ENCODE results near the gene STXBP1.

Gene STXBP1

DNA sequence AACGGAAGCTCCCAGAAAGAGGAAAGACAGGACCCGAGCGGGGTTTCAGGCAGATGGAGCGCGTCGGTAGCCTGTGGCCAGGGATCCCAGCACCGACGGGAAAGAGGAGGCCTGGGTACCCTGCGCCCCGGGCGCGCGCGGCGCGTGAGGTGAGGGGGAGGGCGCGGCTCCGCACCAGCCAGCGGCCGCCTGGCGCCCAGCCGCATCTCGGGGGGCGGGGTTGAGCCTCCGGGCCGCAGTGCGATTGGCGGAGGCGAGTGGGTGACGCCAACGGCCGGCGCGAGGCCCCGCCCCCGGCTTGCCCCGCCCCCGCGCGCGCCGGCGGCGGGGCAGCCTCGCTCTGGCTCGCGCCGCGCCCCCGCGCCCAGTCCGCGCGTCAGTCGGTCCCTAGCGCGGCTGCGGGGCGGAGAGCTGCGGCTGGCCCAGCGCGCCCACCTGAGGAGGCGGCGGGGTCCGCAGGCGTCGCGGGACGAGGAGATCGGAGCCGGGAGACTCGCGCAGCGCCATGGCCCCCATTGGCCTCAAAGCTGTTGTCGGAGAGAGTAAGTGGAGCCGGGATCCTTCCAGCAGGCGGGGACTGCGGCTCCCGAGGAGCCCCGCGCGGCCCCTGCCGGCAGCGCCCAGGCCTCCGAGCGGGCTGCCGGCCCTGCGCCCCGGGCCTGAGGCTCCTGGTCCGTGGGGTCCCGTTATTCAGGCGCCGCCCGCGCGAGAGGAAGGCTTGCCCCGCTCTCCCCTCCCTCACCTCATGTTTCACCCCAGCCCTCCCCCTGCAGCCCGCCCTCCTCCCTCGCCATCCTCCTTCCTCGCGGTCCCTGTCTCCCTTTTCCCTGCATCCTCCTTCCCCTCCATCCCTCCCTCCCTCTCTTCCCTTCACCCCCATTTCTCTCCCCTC is at the start of gene STXBP1:
TSS of gene STXBP1 (plus strand) at position 379 of the 892 bp plus-strand sequence. CDS start at position 506, 127 bp downstream.
- Histone ChIP-seq H3K9me3 (ENCODE audit: severe bottlenecking) (no peaks in the 10 kb centered on the region), H3K4me3 (ENCODE audit: low read depth, low read length) (peak within 1 kb of the TSS; percentile 85), H3K27ac (peak within 1 kb of the TSS; percentile 85), H3K36me3 (peaks cover 14% of the 10 kb centered on the region), H3K27me3 (ENCODE audit: insufficient read depth, low read depth, severe bottlenecking) (no peaks in the 10 kb centered on the region)
- TF ChIP-seq, protein P1, sequence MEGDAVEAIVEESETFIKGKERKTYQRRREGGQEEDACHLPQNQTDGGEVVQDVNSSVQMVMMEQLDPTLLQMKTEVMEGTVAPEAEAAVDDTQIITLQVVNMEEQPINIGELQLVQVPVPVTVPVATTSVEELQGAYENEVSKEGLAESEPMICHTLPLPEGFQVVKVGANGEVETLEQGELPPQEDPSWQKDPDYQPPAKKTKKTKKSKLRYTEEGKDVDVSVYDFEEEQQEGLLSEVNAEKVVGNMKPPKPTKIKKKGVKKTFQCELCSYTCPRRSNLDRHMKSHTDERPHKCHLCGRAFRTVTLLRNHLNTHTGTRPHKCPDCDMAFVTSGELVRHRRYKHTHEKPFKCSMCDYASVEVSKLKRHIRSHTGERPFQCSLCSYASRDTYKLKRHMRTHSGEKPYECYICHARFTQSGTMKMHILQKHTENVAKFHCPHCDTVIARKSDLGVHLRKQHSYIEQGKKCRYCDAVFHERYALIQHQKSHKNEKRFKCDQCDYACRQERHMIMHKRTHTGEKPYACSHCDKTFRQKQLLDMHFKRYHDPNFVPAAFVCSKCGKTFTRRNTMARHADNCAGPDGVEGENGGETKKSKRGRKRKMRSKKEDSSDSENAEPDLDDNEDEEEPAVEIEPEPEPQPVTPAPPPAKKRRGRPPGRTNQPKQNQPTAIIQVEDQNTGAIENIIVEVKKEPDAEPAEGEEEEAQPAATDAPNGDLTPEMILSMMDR (IDR thresholded peaks at IDR 0.05; ENCODE audit: low read depth, low read length), result peak; percentile 37; the same call in 1 of the 2 replicates
- peak; percentile 94 for DNase-seq

DNA sequence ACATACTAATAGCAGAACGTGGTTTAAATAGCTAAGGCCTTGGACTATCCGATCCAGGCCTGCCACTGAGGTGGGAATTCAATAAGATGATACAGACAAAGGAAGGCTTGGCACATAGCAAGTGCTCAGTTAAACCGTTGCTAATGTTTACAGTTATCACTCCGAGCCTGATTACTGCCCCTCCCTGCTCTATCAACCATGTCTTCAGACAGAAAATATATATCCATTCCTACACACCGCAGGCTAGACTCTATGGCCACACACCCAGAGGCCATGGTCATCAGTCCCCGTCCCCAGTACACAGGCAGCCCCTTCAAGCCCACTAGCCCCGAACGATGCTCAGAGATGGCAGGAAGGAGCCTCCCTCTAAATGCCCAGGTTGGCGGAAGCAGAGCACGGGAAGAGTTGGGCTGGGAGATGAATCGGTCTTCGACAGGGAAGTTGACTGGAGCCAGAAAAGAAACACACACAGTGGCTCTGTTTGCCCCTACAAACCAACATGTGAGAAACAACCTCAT is 49.7 kb upstream of the STXBP1 start:
- Histone ChIP-seq H3K4me3 (ENCODE audit: low read depth, low read length) (no peak overlapping the region), H3K27me3 (ENCODE audit: insufficient read depth, low read depth, severe bottlenecking) (no peaks in the 10 kb centered on the region), H3K9me3 (ENCODE audit: severe bottlenecking) (no peaks in the 10 kb centered on the region), H3K27ac (no peak overlapping the region), H3K36me3 (peaks cover 45% of the 10 kb centered on the region)
- DNase-seq, result no peak
- TF ChIP-seq, protein P1 (IDR thresholded peaks at IDR 0.05; ENCODE audit: low read depth, low read length), result no peak

- H3K36me3 ChIP-seq, result peaks cover 45% of the 10 kb centered on the region
- no peak overlapping the region for H3K27ac ChIP-seq
- TF ChIP-seq, protein P1 (IDR thresholded peaks at IDR 0.05; ENCODE audit: low read depth, low read length), result no peak
- H3K27me3 ChIP-seq (ENCODE audit: insufficient read depth, low read depth, severe bottlenecking), result no peaks in the 10 kb centered on the region
- DNase-seq, result no peak
- H3K9me3 ChIP-seq (ENCODE audit: severe bottlenecking), result no peaks in the 10 kb centered on the region
- no peak overlapping the region for H3K4me3 ChIP-seq (ENCODE audit: low read depth, low read length)
These were observed 49.2 kb upstream of the STXBP1 start for GRCh38 chr9:127562841-127563401.

GRCh38 chr9:127563579-127563978 is 48.5 kb upstream of the STXBP1 start:
- Histone ChIP-seq H3K27me3 (ENCODE audit: insufficient read depth, low read depth, severe bottlenecking) (no peaks in the 10 kb centered on the region), H3K27ac (no peak overlapping the region), H3K36me3 (peaks cover 42% of the 10 kb centered on the region), H3K4me3 (ENCODE audit: low read depth, low read length) (no peak overlapping the region), H3K9me3 (ENCODE audit: severe bottlenecking) (no peaks in the 10 kb centered on the region)
- TF ChIP-seq, protein P1 (IDR thresholded peaks at IDR 0.05; ENCODE audit: low read depth, low read length), result no peak
- no peak for DNase-seq

GRCh38 chr9:127565231-127565630 is 46.8 kb upstream of the STXBP1 start:
- TF ChIP-seq, protein P1 (IDR thresholded peaks at IDR 0.05; ENCODE audit: low read depth, low read length), result no peak
- DNase-seq, result no peak
- Histone ChIP-seq H3K27me3 (ENCODE audit: insufficient read depth, low read depth, severe bottlenecking) (no peaks in the 10 kb centered on the region), H3K9me3 (ENCODE audit: severe bottlenecking) (no peaks in the 10 kb centered on the region), H3K36me3 (peaks cover 33% of the 10 kb centered on the region), H3K4me3 (ENCODE audit: low read depth, low read length) (no peak overlapping the region), H3K27ac (no peak overlapping the region)

All from WERI-Rb-1 (cell line).